HCT116 (cell line): Measurements from ENCODE around the gene LOXL1. TPM values are rescaled to one million over a fixed set of nuclear protein-coding genes. Genes with fewer than 3 reads are reported as not detected.

Experiments used
- ATAC-seq: fragments of 200-7000 bp; cut with Tn5 transposase; 2 replicates; pipeline ENCODE4 v1.9.1; 2020; ENCODE audit warnings: mild to moderate bottlenecking, moderate library complexity
- BruUV-seq: library from RNA; stranded (reverse); fragments of 400-500 nt; replicated peaks from 2 replicates; lab custom pipeline; 2021; lab: Mats Ljungman, UMichigan
- CTCF ChIA-PET: fragments of 300-600 bp; sonication (Branson Sonifier 250); formaldehyde crosslinking; loops from one replicate; lab custom pipeline; 2021; ENCODE audit warnings: antibody characterized with exemption; lab: Charles Lee
- POLR2A ChIA-PET: fragments of 300-600, 350-600 bp; sonication (Branson Sonifier 250); formaldehyde crosslinking; loops from one replicate; lab custom pipeline; 2021; ENCODE audit warnings: antibody characterized with exemption; lab: Charles Lee
- RAD21 ChIA-PET, 2 experiments: fragments of 300-600 bp; sonication (Branson Sonifier 250); formaldehyde crosslinking; loops; one replicate each; lab custom pipeline; 2023; ENCODE audit warnings: low total read pairs in 2 of 2; ENCODE audit not compliant: uncharacterized antibody in 2 of 2, unreplicated experiment in 2 of 2, low non-redundant PET in 1 of 2; lab: Charles Lee
- DNase-seq: peaks from one replicate; pipeline ENCODE4 v3.0.0-alpha.2; 2010; ENCODE audit warnings: low read depth, low spot score
- H2AFZ ChIP-seq: fragments of 200-600 bp; shearing (Covaris generic), sonication (generic); 2 replicates; pipeline ENCODE4 v1.6.1; 2017; ENCODE audit warnings: low read depth, mixed run types, mixed read lengths, antibody characterized with exemption, low read length; ENCODE audit not compliant: poor library complexity, severe bottlenecking
- H3K27ac ChIP-seq: 2 replicates; pipeline ENCODE4 v1.5.1; 2012; ENCODE audit warnings: low read depth, low read length
- H3K27me3 ChIP-seq: fragments of 200-600 bp; sonication (generic); 2 replicates; pipeline ENCODE4 v1.6.1; 2016; ENCODE audit warnings: mixed run types, low read length, mixed read lengths; ENCODE audit not compliant: insufficient read depth
- H3K36me3 ChIP-seq, 2 experiments: fragments of 200-500 bp in 1 of 2; fragments of 200-600 bp in 1 of 2; sonication (Bioruptor generic) in 1 of 2; sonication (generic) in 1 of 2; 2 replicates each; pipeline versions ENCODE4 v1.5.1 to v1.6.1; 2014 to 2016; ENCODE audit warnings: low read length in 2 of 2, inconsistent platforms in 1 of 2, mixed read lengths in 1 of 2, mixed run types in 1 of 2; ENCODE audit not compliant: insufficient read depth in 2 of 2, control insufficient read depth in 1 of 2
- H3K4me1 ChIP-seq, 2 experiments: fragments of 200-600 bp in 1 of 2; sonication (generic) in 1 of 2; 2 replicates each; pipeline versions ENCODE4 v1.5.1 to v1.6.1; 2012 to 2017; ENCODE audit warnings: low read length in 2 of 2, inconsistent platforms in 1 of 2, mild to moderate bottlenecking in 1 of 2, mixed read lengths in 1 of 2, mixed run types in 1 of 2, moderate library complexity in 1 of 2; ENCODE audit not compliant: insufficient read depth in 2 of 2, control insufficient read depth in 1 of 2
- H3K4me2 ChIP-seq: fragments of 200-600 bp; sonication (generic); 2 replicates; pipeline ENCODE4 v1.6.1; 2017; ENCODE audit warnings: mixed run types, low read length, mixed read lengths
- H3K4me3 ChIP-seq, 2 experiments: fragments of 200-600 bp in 1 of 2; sonication (generic) in 1 of 2; replicated peaks in 1 of 2; 2 replicates each; pipeline ENCODE4 v1.5.1; 2011 to 2016; ENCODE audit warnings: low read length in 2 of 2, control low read depth in 1 of 2, low read depth in 1 of 2, mild to moderate bottlenecking in 1 of 2, mixed read lengths in 1 of 2, mixed run types in 1 of 2
- H3K79me2 ChIP-seq: fragments of 200-600 bp; sonication (generic); 2 replicates; pipeline ENCODE4 v1.6.1; 2017; ENCODE audit warnings: mild to moderate bottlenecking, mixed run types, low read length, moderate library complexity, mixed read lengths; ENCODE audit not compliant: insufficient read depth
- H3K9ac ChIP-seq: fragments of 200-600 bp; sonication (generic); 2 replicates; pipeline ENCODE4 v1.6.1; 2016; ENCODE audit warnings: low read length, mixed read lengths
- H3K9me2 ChIP-seq: fragments of 200-600 bp; sonication (generic), shearing (Covaris generic); 2 replicates; pipeline ENCODE4 v1.6.1; 2017; ENCODE audit warnings: mixed run types, mild to moderate bottlenecking, moderate library complexity; ENCODE audit not compliant: insufficient read depth
- H3K9me3 ChIP-seq, 2 experiments: fragments of 200-500 bp in 1 of 2; fragments of 200-600 bp in 1 of 2; sonication (Bioruptor generic) in 1 of 2; sonication (generic) in 1 of 2; 2 replicates each; pipeline ENCODE4 v1.6.1; 2014 to 2017; ENCODE audit warnings: low read length in 2 of 2, mixed read lengths in 2 of 2, inconsistent platforms in 1 of 2, low read depth in 1 of 2, mild to moderate bottlenecking in 1 of 2, mixed run types in 1 of 2, moderate library complexity in 1 of 2; ENCODE audit not compliant: control insufficient read depth in 1 of 2, insufficient read depth in 1 of 2
- H4K20me1 ChIP-seq: fragments of 200-600 bp; sonication (generic), shearing (Covaris generic); 2 replicates; pipeline ENCODE4 v1.6.1; 2017; ENCODE audit warnings: mixed run types, mild to moderate bottlenecking, moderate library complexity; ENCODE audit not compliant: insufficient read depth
- CBX3 ChIP-seq: IDR thresholded peaks from 2 replicates; pipeline ENCODE4 v1.6.1; 2012; ENCODE audit warnings: low read depth
- EZH2phosphoT487 ChIP-seq: fragments of 200-600 bp; IDR thresholded peaks from 2 replicates; pipeline ENCODE4 v1.6.1; 2018; ENCODE audit warnings: antibody characterized with exemption, borderline replicate concordance
- FOSL1 ChIP-seq: IDR thresholded peaks from 2 replicates; pipeline ENCODE4 v1.6.1; 2012; ENCODE audit warnings: low read depth
- SIN3A ChIP-seq: IDR thresholded peaks from 2 replicates; pipeline ENCODE4 v1.6.1; 2012; ENCODE audit warnings: low read depth
- TCF7L2 ChIP-seq: IDR thresholded peaks from 2 replicates; pipeline ENCODE4 v1.7.0; 2011; ENCODE audit warnings: borderline replicate concordance, inconsistent platforms; ENCODE audit not compliant: insufficient read depth, insufficient read length; ENCODE audit errors: extremely low read depth
- ZNF274 ChIP-seq: fragments of 200-500 bp; sonication (Bioruptor generic); IDR thresholded peaks from 2 replicates; pipeline ENCODE4 v1.6.1; 2014; ENCODE audit warnings: mild to moderate bottlenecking, low read depth, low read length, inconsistent platforms
- intact Hi-C: fragments of 100-400 bp; cut with micrococcal nuclease; formaldehyde crosslinking; loops from 2 replicates; pipeline ENCODE4 v1.10.0; 2022
- total RNA-seq: library from RNA; stranded (reverse); gene quantifications from one replicate; pipeline ENCODE4 v1.2.1, GENCODE V29; 2021; ENCODE audit not compliant: unreplicated experiment
- TF ChIP-seq, protein P1 (sequence below): IDR thresholded peaks from 2 replicates; pipeline ENCODE4 v1.6.1; 2012

LOXL1 gene
- total RNA-seq, 1 experiment from 2014 or later, result 14.9 TPM

DNA sequence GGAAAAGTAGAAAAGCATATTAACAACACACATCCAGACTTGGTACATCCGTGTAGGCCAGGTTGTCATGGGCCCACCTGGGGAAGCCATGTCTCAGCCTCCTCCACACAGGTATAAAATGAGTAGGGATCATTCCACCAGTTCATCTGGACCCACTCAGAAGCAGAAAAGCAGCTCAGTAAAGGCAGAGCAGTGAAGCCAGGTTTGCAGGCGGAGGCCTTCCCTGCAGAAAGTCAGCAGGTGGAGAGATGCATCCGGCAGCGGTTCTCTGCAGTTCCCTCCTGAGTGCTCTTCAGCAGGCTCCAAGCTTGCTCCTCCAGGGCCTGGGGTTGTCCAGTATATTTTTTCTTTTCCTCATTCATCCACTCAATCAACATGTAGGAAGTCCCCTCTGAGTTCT lies 22.1 kb downstream of the LOXL1 start:
- no peak for DNase-seq
- Histone ChIP-seq H3K4me2 (no peak overlapping the region), H3K9me3 (no peaks in the 10 kb centered on the region), H4K20me1 (no peaks in the 10 kb centered on the region), H2AFZ (no peak overlapping the region), H3K4me1 (peaks cover 0 to 10% of the 10 kb centered on the region in 2 experiments; a peak in 1 of 4 replicates), H3K4me3 (no peak overlapping the region), H3K79me2 (no peaks in the 10 kb centered on the region), H3K27ac (no peak overlapping the region), H3K9ac (no peak overlapping the region), H3K9me2 (no peaks in the 10 kb centered on the region), H3K27me3 (no peaks in the 10 kb centered on the region), H3K36me3 (no peaks in the 10 kb centered on the region)
- intact Hi-C loops, result no loop called here
- no peak for TF ChIP-seq FOSL1
- TF ChIP-seq, protein P1, sequence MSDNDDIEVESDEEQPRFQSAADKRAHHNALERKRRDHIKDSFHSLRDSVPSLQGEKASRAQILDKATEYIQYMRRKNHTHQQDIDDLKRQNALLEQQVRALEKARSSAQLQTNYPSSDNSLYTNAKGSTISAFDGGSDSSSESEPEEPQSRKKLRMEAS, result no peak
- no TSS peak for BruUV-seq
- ChIA-PET RAD21 (no interaction called here), CTCF (interaction anchor here (1.6 kb wide), 1 partner anchor 18 kb away, joined by 3 read pairs; no protein-coding TSS in a partner anchor), POLR2A (no interaction called here)
- no peak for ATAC-seq

DNA sequence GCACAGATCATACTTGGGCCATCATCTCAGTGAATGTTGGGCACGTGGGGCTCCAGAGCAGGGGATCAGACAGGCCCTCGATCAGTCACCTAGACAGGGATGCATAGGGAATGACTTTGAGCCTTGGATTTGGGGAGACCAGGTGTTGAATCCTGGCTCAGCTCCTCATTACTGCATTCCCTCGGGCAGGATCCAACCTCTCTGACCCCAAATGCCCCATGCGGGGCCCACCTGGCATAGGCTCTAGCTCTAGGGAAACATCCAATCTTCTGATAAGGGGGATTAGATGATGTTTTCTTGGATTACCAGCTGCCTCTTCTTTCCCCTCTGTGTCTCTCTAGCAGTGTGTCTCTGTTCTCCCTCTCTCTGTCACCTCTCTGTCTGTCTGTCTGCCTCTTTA lies 22.7 kb downstream of the LOXL1 start:
- H3K27me3 ChIP-seq, result no peaks in the 10 kb centered on the region
- H3K9me3 ChIP-seq, result no peaks in the 10 kb centered on the region
- TF ChIP-seq TCF7L2 (no peak), CBX3 (no peak), SIN3A (no peak), EZH2phosphoT487 (no peak), ZNF274 (no peak)
- TF ChIP-seq, protein P1, result no peak
- no peaks in the 10 kb centered on the region for H3K36me3 ChIP-seq
- H3K4me1 ChIP-seq, result peaks cover 0 to 10% of the 10 kb centered on the region in 2 experiments; a peak in 1 of 4 replicates
- no peak overlapping the region for H3K4me3 ChIP-seq
- BruUV-seq, result no TSS peak
- H3K9me2 ChIP-seq, result no peaks in the 10 kb centered on the region
- no peak overlapping the region for H3K27ac ChIP-seq
- H3K79me2 ChIP-seq, result no peaks in the 10 kb centered on the region
- POLR2A ChIA-PET, result no interaction called here
- no peak overlapping the region for H2AFZ ChIP-seq
- H3K9ac ChIP-seq, result no peak overlapping the region
- no peaks in the 10 kb centered on the region for H4K20me1 ChIP-seq
- CTCF ChIA-PET, result interaction anchor here (1.6 kb wide), 1 partner anchor 18 kb away, joined by 3 read pairs; no protein-coding TSS in a partner anchor
- intact Hi-C loops, result no loop called here
- RAD21 ChIA-PET, result no interaction called here
- DNase-seq (no peak), ATAC-seq (no peak)
- H3K4me2 ChIP-seq, result no peak overlapping the region
